Upper lobe of left lung (tissue), 4 donors: ENCODE measurements around the gene SPEF1.

ENCODE experiments used
- EP300 ChIP-seq, 4 donors: sonication (generic); formaldehyde crosslinking; IDR thresholded peaks; one replicate each; pipeline ENCODE4 v1.5.1; 2017; ENCODE audit warnings: antibody characterized with exemption in 4 of 4, control low read depth in 2 of 4
- POLR2A ChIP-seq, 4 donors: fragments of 450-650 bp; IDR thresholded peaks; one replicate each; pipeline ENCODE4 v1.5.1; 2016 to 2017; ENCODE audit warnings: antibody characterized with exemption in 4 of 4, mild to moderate bottlenecking in 2 of 4
- POLR2AphosphoS5 ChIP-seq, 2 donors: sonication (generic); formaldehyde crosslinking; IDR thresholded peaks; one replicate each; pipeline ENCODE4 v1.5.1; 2017; ENCODE audit warnings: antibody characterized with exemption in 2 of 2
- TF ChIP-seq, protein P1 (sequence below), 6 experiments: fragments of 450-650 bp in 4 of 6; fragments of 200-600 bp in 2 of 6; sonication (generic) in 2 of 6; IDR thresholded peaks; one replicate each; pipeline ENCODE4 v1.5.1; 2016 to 2019; ENCODE audit warnings: antibody characterized with exemption in 6 of 6

DNA sequence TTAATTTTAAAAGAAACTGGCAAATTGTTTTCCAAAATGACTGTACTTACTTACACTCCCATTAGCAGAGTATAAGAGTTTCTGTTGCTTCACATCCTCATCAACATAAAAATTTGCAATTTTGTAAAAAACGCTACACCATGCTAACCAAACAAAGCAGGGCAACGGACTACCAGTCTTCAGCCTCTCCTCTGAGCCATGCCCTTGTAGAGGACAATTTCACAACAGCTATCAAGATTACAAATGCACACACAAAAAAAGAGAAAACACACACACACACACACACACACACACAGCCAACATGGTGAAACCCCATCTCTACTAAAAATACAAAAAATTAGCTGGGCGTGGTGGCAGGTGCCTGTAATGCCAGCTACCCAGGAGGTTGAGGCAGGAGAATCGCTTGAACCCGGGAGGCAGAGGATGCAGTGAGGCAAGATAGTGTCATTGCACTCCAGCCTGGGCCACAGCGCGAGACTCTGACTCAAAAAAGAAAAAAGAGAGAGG is 9.6 kb downstream of the SPEF1 start:
- TF ChIP-seq POLR2AphosphoS5 (IDR thresholded peaks at IDR 0.05) (no peak), POLR2A (IDR thresholded peaks at IDR 0.05) (no peak), EP300 (IDR thresholded peaks at IDR 0.05) (no peak)
- TF ChIP-seq, protein P1, sequence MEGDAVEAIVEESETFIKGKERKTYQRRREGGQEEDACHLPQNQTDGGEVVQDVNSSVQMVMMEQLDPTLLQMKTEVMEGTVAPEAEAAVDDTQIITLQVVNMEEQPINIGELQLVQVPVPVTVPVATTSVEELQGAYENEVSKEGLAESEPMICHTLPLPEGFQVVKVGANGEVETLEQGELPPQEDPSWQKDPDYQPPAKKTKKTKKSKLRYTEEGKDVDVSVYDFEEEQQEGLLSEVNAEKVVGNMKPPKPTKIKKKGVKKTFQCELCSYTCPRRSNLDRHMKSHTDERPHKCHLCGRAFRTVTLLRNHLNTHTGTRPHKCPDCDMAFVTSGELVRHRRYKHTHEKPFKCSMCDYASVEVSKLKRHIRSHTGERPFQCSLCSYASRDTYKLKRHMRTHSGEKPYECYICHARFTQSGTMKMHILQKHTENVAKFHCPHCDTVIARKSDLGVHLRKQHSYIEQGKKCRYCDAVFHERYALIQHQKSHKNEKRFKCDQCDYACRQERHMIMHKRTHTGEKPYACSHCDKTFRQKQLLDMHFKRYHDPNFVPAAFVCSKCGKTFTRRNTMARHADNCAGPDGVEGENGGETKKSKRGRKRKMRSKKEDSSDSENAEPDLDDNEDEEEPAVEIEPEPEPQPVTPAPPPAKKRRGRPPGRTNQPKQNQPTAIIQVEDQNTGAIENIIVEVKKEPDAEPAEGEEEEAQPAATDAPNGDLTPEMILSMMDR (IDR thresholded peaks at IDR 0.05) = no peak
